GM12873 (cell line): Measurements from ENCODE around the gene GSK3A.

ENCODE experiments used
- TF ChIP-seq, protein P1 (sequence below): IDR thresholded peaks from 2 replicates; pipeline ENCODE4 v1.5.1; 2012; ENCODE audit warnings: low read depth, mild to moderate bottlenecking, moderate library complexity, low read length, control low read depth; ENCODE audit not compliant: insufficient read depth; ENCODE audit errors: missing control alignments

Gene GSK3A

DNA sequence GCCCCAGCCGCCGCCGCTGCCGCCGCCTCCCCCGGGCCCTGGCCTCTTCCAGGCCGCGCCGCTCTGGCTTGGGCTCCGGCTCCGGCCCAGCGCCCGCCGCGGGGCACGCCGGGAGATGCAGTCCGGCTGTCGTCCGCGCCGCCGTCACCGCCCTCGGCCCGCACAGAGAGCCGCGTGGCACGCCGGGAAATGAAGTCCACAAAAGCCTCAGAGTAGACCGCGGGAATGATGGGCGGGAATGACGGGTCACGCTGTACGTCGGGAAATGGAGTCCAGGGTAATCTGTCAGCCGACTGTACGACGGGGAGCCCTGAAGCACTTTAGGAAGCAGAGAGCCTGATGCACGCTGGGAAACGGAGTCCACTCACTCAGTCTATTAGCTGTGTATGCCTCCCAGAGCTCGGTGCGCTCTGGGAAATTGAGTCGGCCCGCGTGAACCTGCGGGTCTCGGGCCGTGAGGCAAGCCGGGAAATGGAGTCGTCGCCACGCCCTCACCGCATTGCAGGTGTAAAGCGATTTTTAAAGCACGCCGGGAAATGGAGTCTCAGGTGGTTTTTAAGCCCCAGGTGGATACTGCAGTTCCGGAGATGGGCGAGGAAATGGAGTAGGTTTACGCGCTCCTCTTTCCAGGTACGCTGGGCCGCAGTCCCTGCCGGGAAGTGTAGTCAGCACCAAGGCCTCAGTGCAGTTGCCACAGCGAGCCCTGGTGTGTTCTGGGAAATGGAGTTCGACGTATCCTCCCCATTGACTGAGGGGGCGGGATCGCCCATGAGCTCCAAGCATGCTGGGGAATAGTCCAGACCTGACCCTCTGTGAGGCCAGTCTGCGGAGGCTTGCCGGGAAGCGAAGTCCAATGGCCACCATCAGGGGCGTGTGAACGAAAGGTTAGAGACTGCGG lies at the start of gene GSK3A:
GSK3A (minus strand) TSS at position 91 of the 898 bp plus-strand sequence. CDS start 137 bp downstream, outside the sequence.
- TF ChIP-seq, protein P1, sequence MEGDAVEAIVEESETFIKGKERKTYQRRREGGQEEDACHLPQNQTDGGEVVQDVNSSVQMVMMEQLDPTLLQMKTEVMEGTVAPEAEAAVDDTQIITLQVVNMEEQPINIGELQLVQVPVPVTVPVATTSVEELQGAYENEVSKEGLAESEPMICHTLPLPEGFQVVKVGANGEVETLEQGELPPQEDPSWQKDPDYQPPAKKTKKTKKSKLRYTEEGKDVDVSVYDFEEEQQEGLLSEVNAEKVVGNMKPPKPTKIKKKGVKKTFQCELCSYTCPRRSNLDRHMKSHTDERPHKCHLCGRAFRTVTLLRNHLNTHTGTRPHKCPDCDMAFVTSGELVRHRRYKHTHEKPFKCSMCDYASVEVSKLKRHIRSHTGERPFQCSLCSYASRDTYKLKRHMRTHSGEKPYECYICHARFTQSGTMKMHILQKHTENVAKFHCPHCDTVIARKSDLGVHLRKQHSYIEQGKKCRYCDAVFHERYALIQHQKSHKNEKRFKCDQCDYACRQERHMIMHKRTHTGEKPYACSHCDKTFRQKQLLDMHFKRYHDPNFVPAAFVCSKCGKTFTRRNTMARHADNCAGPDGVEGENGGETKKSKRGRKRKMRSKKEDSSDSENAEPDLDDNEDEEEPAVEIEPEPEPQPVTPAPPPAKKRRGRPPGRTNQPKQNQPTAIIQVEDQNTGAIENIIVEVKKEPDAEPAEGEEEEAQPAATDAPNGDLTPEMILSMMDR, result no peak

DNA sequence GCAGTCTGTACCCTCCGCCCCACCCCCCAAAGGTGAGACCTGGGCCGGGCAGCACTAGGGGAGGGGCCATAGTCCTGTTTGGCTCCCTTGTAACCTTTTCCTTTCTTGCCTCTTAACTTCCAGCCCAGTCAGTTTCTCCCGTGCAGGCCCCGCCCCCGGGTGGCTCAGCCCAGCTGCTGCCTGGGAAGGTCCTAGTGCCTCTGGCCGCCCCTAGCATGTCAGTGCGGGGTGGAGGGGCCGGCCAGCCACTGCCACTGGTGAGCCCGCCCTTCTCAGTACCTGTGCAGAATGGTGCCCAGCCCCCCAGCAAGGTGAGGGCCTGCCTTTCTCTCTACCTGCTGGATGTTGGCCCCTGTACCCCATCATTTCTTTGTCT lies 49.0 kb upstream of the GSK3A start:
- TF ChIP-seq, protein P1, result no peak

DNA sequence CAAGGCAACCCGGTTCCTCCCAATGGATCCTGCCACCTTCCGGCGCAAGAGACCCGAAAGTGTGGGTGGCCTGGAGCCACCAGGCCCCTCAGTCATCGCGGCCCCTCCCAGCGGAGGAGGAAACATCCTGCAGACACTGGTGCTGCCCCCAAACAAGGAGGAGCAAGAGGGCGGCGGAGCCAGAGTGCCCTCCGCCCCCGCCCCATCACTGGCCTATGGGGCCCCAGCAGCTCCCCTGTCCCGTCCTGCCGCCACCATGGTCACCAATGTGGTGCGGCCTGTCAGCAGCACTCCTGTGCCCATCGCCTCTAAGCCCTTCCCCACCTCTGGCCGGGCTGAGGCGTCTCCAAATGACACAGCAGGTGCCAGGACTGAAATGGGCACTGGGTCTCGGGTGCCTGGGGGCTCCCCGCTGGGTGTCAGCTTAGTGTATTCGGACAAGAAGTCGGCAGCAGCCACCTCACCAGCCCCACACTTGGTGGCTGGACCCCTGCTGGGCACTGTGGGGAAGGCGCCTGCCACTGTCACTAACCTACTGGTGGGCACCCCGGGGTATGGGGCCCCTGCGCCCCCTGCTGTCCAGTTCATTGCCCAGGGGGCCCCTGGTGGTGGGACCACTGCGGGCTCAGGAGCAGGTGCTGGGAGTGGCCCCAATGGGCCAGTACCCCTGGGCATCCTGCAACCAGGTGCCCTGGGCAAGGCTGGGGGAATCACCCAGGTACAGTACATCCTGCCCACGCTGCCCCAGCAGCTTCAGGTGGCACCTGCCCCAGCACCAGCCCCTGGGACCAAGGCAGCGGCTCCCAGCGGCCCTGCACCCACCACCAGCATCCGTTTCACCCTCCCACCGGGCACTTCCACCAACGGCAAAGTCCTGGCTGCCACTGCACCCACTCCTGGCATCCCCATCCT lies 48.4 kb upstream of the GSK3A start:
- TF ChIP-seq, protein P1, result peak; percentile 73

DNA sequence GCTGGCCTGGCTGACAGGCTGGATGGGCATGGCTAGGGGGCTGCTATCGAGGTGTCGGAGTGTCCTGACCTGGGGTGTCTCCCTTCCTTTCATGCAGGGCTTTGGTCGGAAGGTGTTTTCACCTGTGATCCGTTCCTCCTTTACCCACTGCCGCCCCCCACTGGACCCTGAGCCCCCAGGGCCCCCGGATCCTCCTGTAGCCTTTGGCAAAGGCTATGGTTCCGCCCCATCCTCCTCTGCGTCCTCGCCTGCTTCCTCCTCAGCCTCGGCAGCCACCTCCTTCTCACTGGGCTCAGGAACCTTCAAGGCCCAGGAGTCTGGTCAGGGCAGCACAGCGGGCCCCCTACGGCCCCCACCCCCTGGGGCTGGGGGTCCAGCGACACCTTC lies 47.7 kb upstream of the GSK3A start:
- TF ChIP-seq, protein P1, result no peak

DNA sequence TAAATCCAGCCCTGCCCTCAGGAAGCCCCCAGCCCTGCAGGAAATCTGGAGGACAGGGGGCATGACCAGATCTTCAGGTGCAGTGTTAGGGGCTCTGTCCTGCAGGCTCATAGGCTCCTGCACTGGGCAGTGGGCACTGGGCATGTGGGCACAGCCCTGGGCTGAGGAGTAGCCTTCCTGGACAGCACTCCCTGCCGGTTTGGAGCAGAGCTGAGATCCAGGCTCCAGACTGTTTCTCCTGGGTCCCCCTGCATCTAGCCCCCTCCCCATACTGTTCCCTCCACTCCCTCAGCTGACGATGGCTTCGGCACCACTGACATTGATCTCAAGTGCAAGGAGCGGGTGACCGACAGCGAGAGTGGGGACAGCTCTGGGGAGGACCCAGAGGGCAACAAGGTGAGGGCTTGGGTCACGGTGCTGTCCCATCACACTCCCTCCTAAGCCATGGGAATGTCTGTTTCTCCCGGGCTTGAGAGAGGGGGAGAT lies 47.2 kb upstream of the GSK3A start:
- TF ChIP-seq, protein P1, result no peak

DNA sequence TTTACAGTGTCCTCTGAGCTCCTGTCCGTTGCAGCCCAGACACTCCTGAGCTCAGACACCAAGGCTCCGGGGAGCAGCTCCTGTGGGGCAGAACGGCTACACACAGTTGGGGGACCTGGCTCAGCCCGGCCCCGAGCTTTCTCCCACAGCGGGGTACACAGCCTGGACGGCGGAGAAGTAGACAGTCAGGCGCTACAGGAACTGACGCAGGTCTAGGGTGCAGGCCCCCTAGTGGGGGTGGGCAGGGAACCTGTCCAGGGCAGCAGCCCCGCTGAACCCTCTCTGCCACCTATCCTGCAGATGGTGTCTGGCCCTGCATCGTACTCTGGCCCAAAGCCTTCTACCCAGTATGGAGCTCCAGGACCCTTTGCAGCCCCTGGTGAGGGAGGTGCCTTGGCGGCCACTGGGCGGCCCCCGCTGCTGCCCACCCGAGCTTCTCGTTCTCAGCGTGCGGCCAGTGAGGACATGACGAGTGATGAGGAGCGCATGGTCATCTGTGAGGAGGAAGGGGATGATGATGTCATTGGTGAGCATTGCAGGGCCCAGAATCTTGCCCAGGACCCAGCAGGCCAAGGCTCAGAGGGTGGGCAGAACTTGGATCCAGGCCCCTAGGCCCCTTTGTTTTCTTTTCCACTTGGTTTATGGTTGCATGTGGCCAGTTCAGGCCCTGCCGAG lies 46.6 kb upstream of the GSK3A start:
- TF ChIP-seq, protein P1, result no peak

DNA sequence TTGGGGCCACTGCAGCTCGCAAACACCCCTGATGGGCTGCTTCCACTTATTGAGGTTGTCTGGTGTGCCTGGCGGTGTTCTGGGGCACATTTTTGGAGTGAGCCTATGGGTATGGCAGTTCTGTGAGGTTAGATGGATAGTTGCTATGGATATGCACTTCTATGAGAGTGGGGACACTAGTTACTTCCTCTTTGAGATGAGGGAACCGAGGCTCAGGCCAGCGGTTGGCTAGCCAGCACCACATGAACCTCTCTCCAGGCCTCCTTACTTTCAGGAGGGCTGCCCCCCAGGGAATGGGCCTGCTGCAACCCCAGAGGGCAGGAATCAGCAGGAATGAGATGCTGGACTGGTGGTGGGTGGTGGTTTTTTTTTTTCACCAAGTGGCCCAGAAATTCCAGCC lies 46.0 kb upstream of the GSK3A start:
- TF ChIP-seq, protein P1, result no peak
